RKO (cell line): Measurements from ENCODE around the gene GOLGA6D.
A peak's percentile ranks its signal among the peaks of the same experiment; 100 is the strongest.
"Not testable (repeated sequence)": the region's sequence is repeated elsewhere in the genome, so short reads cannot be mapped to it uniquely, and the experiment has no call there.

Experiments used
- DNase-seq: peaks from one replicate; pipeline ENCODE4 v3.0.0-alpha.2; 2016; ENCODE audit warnings: low spot score

Gene GOLGA6D, protein sequence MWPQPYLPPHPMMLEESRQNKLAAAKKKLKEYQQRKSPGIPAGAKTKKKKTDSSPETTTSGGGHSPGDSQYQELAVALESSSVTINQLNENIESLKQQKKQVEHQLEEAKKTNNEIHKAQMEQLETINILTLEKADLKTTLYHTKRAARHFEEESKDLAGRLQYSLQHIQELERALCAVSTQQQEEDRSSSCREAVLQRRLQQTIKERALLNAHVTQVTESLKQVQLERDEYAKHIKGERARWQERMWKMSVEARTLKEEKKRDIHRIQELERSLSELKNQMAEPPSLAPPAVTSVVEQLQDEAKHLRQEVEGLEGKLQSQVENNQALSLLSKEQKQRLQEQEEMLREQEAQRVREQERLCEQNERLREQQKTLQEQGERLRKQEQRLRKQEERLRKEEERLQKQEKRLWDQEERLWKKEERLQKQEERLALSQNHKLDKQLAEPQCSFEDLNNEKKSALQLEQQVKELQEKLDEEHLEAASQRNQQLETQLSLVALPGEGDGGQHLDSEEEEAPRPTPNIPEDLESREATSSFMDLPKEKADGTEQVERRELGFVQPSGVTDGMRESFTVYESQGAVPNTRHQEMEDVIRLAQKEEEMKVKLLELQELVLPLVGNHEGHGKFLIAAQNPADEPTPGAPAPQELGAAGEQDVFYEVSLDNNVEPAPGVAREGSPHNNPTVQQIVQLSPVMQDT

DNA sequence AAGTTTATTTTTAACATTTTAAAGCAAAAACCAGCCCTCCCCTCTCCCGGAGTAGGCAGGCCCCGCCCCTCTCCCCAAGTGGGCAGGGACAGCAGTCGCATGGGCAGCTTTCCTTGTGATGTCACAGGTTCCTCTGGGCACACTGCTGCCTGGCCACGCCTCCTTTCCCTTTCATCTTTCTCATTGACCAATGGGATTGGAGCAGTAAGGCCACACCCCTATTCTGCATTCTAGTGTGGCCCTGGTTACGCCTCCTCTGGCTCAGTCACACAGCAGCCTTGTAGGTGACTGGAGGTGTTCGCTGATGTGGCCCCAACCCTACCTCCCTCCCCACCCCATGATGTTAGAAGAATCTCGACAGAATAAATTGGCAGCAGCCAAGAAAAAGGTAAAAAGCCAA lies at the start of gene GOLGA6D:
Gene GOLGA6D, plus strand, starts transcription at position 264 of the 400 bp plus-strand sequence. Its CDS starts 41 bp downstream, at position 305.
- DNase-seq = not testable (repeated sequence)

DNA sequence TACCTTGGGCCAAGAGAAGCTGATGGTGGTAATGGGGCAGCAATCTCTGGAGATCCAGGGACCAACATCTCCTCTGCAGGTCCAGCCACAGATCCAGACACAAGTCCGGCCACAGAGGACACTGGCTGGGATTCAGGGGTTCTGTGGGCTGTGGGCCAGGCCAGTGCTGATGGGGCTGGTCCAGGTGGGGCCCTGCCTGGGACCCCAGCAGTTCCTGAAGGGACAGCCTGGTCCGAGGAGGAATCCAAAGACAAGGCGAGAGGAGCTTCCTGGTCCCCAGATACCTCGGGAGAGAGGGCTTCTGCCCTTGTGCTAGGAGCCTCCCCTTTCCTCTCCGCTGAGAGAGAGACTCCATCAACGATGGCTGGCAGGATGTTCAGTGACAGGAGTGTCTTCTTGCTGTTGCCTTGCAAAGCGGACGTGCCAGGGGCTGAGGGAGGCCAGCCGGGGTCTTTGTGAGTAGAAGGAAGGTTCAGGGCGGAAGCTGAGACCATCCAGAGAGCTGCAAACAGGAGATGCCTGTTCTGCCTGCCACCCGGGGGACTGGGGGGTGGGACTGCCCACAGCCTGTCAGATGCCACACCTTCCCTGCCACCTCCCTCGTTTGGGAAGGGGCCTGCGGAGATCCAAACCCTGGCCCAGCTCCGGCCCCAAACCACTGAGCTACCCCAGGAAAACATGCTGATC lies 49.0 kb upstream of the GOLGA6D start:
- no peak for DNase-seq

- DNase-seq = no peak
These were observed 48.3 kb upstream of the GOLGA6D start for GRCh38 chr15:75234191-75234810.

- DNase-seq = no peak
These were observed 47.5 kb upstream of the GOLGA6D start for GRCh38 chr15:75235051-75235673.

GRCh38 chr15:75235760-75236729 lies 46.6 kb upstream of the GOLGA6D start:
- no peak for DNase-seq

- no peak for DNase-seq
These were observed 45.2 kb upstream of the GOLGA6D start for GRCh38 chr15:75237316-75237982.

DNA sequence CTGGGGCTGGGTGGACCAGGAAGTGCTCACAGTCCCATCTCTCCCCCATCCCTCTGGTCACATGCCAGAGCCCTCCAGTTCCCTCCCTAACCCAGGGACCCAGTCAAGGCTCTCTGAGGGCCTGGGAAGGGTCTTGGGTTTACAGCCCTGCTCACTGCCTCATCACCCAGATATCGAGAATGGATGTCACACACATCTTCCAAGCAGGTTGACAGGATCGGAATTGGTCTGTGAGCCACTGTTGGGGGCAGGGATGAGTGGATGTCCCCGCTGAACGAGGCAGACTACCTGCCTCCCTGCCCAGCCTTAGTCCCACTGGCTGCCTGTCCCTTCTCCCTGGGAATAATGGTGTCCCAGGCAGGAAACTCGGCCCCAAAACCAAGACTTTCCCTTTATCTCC lies 44.5 kb upstream of the GOLGA6D start:
- DNase-seq = no peak

- DNase-seq = not testable (repeated sequence)
These were observed 36.9 kb upstream of the GOLGA6D start for GRCh38 chr15:75245741-75246140.

- DNase-seq = not testable (repeated sequence)
These were observed 33.6 kb upstream of the GOLGA6D start for GRCh38 chr15:75248991-75249390.

- no peak for DNase-seq
These were observed 32.9 kb upstream of the GOLGA6D start for GRCh38 chr15:75249726-75250125.

DNA sequence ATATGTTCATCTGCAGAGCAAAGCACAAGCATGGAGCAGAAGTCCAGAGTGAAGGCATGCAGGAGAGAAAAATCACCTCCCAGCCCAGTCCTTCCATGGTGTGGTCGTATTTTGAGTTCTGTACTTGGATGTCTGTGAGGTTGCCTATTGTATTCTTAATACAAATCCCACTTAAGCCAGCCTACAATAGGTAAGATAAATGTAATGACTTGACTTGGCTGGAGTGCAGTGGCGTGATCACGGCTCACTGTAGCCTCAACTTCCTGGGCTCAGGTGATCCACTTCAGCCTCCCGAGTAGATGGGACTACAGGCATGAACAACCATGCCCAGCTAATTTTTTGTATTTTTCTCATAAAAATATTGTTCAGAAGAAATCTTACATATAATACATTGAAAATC lies 31.3 kb upstream of the GOLGA6D start:
- DNase-seq = not testable (repeated sequence)

- not testable (repeated sequence) for DNase-seq
These were observed 30.4 kb upstream of the GOLGA6D start for GRCh38 chr15:75252285-75252684.

DNA sequence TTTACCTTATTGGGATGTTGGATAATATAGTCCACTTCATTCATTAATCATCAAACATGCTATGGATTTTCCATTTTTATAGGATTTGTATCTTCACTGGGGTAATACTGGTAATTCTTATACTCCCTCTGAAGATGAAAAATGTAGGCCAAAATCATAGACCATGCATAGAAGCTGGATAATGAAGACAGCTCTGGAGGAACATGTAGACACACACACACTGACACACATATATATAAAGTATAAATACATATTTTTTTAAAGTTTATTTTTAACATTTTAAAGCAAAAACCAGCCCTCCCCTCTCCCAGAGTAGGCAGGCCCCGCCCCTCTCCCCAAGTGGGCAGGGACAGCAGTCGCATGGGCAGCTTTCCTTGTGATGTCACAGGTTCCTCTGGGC lies 24.6 kb upstream of the GOLGA6D start, which contains the start of gene GOLGA6C:
Gene GOLGA6C, plus strand, starts transcription at position 301 of the 400 bp plus-strand sequence. CDS start 265 bp downstream, outside the sequence.
- DNase-seq = not testable (repeated sequence)

DNA sequence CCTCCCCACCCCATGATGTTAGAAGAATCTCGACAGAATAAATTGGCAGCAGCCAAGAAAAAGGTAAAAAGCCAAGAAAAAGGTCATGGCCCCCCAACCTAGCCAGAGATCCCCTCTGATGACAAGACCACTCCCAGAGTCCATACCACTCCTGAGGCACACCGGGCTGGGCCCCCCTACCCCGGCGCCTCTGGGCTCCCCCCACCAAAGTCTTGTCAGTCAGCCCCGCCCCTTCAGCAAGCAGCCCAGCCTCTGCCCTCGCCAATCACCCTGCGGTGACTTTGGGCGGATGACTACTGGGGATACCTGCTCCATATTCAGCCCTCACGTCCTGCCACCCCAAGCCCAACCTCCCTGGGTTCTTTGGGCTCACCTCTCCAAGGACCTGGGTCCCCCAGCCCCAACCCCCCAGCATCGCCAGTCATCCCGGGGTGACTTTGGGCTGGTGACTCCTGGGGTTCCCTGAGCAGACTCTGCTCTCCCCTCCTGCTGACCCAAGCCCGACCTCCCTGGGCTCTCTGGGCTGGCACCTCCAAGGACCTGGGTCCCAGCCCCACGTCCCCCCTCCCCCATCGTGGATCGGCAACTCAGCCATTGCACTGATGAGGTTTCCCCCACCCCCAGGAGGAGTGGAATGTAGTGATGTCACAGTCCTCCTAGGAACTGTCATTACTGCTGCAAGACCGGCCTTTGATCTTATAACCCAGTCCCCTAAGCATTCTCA lies 23.9 kb upstream of the GOLGA6D start:
- DNase-seq = not testable (repeated sequence)

GRCh38 chr15:75259873-75260272 lies 22.8 kb upstream of the GOLGA6D start:
- not testable (repeated sequence) for DNase-seq

GRCh38 chr15:75273751-75274359 lies 8.8 kb upstream of the GOLGA6D start:
- DNase-seq = not testable (repeated sequence)

- DNase-seq = peak; percentile 43
These were observed 8.0 kb upstream of the GOLGA6D start for GRCh38 chr15:75274509-75275107.

- DNase-seq = not testable (repeated sequence)
These were observed 7.0 kb upstream of the GOLGA6D start for GRCh38 chr15:75275617-75276016.
